Measurements from ENCODE around the gene BATF3. TPM values are rescaled to one million over a fixed set of nuclear protein-coding genes. Genes with fewer than 3 reads are reported as not detected.
A peak's percentile ranks its signal among the peaks of the same experiment; 100 is the strongest.

The BATF3 gene
- total RNA-seq, 4 donors from 2014 or later = 0.83 to 2.3 (median 0.91) TPM; not detected in 1

- intact Hi-C loops (cut with DNase I) = no loop called here
- Histone ChIP-seq H3K27me3 (peaks cover 0 to 3% (median 0%) of the 10 kb centered on the region in 4 donors), H3K4me1 (peaks cover 0 to 35% (median 29%) of the 10 kb centered on the region in 3 donors), H3K36me3 (no peaks in the 10 kb centered on the region), H3K27ac (peak overlapping the region in 3 of 4 donors; percentile 66 to 75 (median 68)), H3K9me3 (no peaks in the 10 kb centered on the region), H3K4me3 (peak overlapping the region in 3 of 4 donors; percentile 0 to 34 (median 12))
- no peak for DNase-seq
- WGBS, 2 donors = 81 to 90% methylated on average over 5 of the region's 5 CpGs
- TF ChIP-seq CTCF (IDR thresholded peaks at IDR 0.05) (no peak), POLR2A (IDR thresholded peaks at IDR 0.05) (no peak)
Observed at GRCh38 chr1:212637902-212638301, 61.7 kb downstream of the BATF3 start.

Other genes with a start within 250 kb of the BATF3 start
- 1 to 10 TPM; 2.1 to 6.5 (median 3.0) TPM for gene ATF3, start 91.1 kb downstream of the BATF3 start, total RNA-seq
- 10 to 100 TPM; 10.8 to 22.3 (median 16.9) TPM for gene NSL1, start 91.9 kb upstream of the BATF3 start, total RNA-seq
- gene TATDN3, start 92.1 kb upstream of the BATF3 start, total RNA-seq = 10 to 100 TPM in 2 of 4 donors, 1 to 10 TPM in 2; 3.4 to 15.6 (median 10.4) TPM
- gene SPATA45, start 147.8 kb upstream of the BATF3 start, total RNA-seq = not detected
- 1 to 10 TPM; 2.4 to 8.0 (median 4.3) TPM for gene FLVCR1, start 158.4 kb upstream of the BATF3 start, total RNA-seq